IMR-90 (cell line): Measurements from ENCODE around the gene PTPRK. TPM values are rescaled to one million over a fixed set of nuclear protein-coding genes. Genes with fewer than 3 reads are reported as not detected.

Experiments used
- ATAC-seq: fragments of 200-7000 bp; cut with Tn5 transposase; 2 replicates; pipeline ENCODE4 v1.9.1; 2020; ENCODE audit warnings: low read depth, mild to moderate bottlenecking, moderate library complexity
- BruUV-seq: library from RNA; stranded (reverse); fragments of 400-500 nt; replicated peaks from 2 replicates; lab custom pipeline; 2021; lab: Mats Ljungman, UMichigan
- CTCF ChIA-PET: fragments of 300-600 bp; formaldehyde crosslinking; extraction: SDS; loops from one replicate; lab custom pipeline; 2021; ENCODE audit warnings: antibody characterized with exemption; lab: Yijun Ruan, JAX
- POLR2A ChIA-PET: fragments of 300-600 bp; sonication (Branson Sonifier 250); formaldehyde crosslinking; loops from one replicate; lab custom pipeline; 2022; ENCODE audit warnings: antibody characterized with exemption; ENCODE audit not compliant: unreplicated experiment; lab: Charles Lee
- DNase-seq: peaks from one replicate; pipeline ENCODE4 v3.0.0; 2013
- H2AFZ ChIP-seq: replicated peaks from 2 replicates; pipeline ENCODE3; 2013; ENCODE audit warnings: low read length, mild to moderate bottlenecking; ENCODE audit not compliant: poor library complexity
- H2AK5ac ChIP-seq: 2 replicates; pipeline ENCODE4 v1.6.1; 2013; ENCODE audit warnings: low read depth, low read length, inconsistent platforms
- H2AK9ac ChIP-seq: replicated peaks from 2 replicates; pipeline ENCODE3; 2013; ENCODE audit warnings: mild to moderate bottlenecking, low read depth, low read length, moderate library complexity; ENCODE audit not compliant: poor library complexity
- H2BK120ac ChIP-seq: 2 replicates; pipeline ENCODE4 v1.6.1; 2013; ENCODE audit warnings: low read depth, low read length, inconsistent platforms
- H2BK15ac ChIP-seq: 3 replicates; pipeline ENCODE4 v1.6.1; 2013; ENCODE audit warnings: low read depth, low read length, inconsistent platforms
- H2BK20ac ChIP-seq: 2 replicates; pipeline ENCODE4 v1.6.1; 2013; ENCODE audit warnings: low read depth, mild to moderate bottlenecking, inconsistent platforms, low read length, moderate library complexity
- H2BK5ac ChIP-seq: 2 replicates; pipeline ENCODE4 v1.6.1; 2013; ENCODE audit warnings: mild to moderate bottlenecking, low read depth, low read length, inconsistent platforms; ENCODE audit not compliant: poor library complexity, severe bottlenecking
- H3K14ac ChIP-seq: replicated peaks from 2 replicates; pipeline ENCODE4 v1.6.1; 2013; ENCODE audit warnings: low read depth, low read length, inconsistent platforms
- H3K18ac ChIP-seq: 2 replicates; pipeline ENCODE4 v1.6.1; 2013; ENCODE audit warnings: low read depth, low read length, control low read depth
- H3K23ac ChIP-seq: 2 replicates; pipeline ENCODE4 v1.6.1; 2013; ENCODE audit warnings: low read depth, low read length, inconsistent platforms
- H3K27ac ChIP-seq: 2 replicates; pipeline ENCODE4 v1.5.1; 2013; ENCODE audit warnings: mild to moderate bottlenecking, control low read depth, low read length; ENCODE audit not compliant: insufficient read depth
- H3K27me3 ChIP-seq: 2 replicates; pipeline ENCODE4 v1.6.1; 2013; ENCODE audit warnings: low read length; ENCODE audit not compliant: control insufficient read depth, insufficient read depth
- H3K36me3 ChIP-seq: 2 replicates; pipeline ENCODE4 v1.6.1; 2013; ENCODE audit warnings: low read length, mixed read lengths; ENCODE audit not compliant: control insufficient read depth, insufficient read depth
- H3K4ac ChIP-seq: 2 replicates; pipeline ENCODE4 v1.6.1; 2013; ENCODE audit warnings: low read depth, low read length, inconsistent platforms
- H3K4me1 ChIP-seq: 2 replicates; pipeline ENCODE4 v1.6.1; 2013; ENCODE audit warnings: low read length, mixed read lengths; ENCODE audit not compliant: control insufficient read depth, insufficient read depth
- H3K4me2 ChIP-seq: 2 replicates; pipeline ENCODE4 v1.6.1; 2013; ENCODE audit warnings: low read depth, mild to moderate bottlenecking, control low read depth, low read length, moderate library complexity
- H3K4me3 ChIP-seq: 2 replicates; pipeline ENCODE4 v1.5.1; 2013; ENCODE audit warnings: low read depth, mild to moderate bottlenecking, control low read depth, low read length, moderate library complexity; ENCODE audit not compliant: insufficient read depth
- H3K56ac ChIP-seq: 2 replicates; pipeline ENCODE4 v1.6.1; 2013; ENCODE audit warnings: low read length, inconsistent platforms; ENCODE audit not compliant: insufficient read depth; ENCODE audit errors: extremely low read depth
- H3K79me1 ChIP-seq, 2 experiments: 2 replicates each; pipeline ENCODE4 v1.6.1; 2013; ENCODE audit warnings: low read length in 2 of 2, inconsistent platforms in 1 of 2, low read depth in 1 of 2
- H3K9ac ChIP-seq: 2 replicates; pipeline ENCODE4 v1.6.1; 2013; ENCODE audit warnings: low read depth, low read length, control low read depth
- H3K9me1 ChIP-seq: 2 replicates; pipeline ENCODE4 v1.6.1; 2013; ENCODE audit warnings: low read length, inconsistent platforms; ENCODE audit not compliant: insufficient read depth
- H3K9me3 ChIP-seq: 2 replicates; pipeline ENCODE4 v1.6.1; 2013; ENCODE audit warnings: low read length; ENCODE audit not compliant: control insufficient read depth, insufficient read depth
- H4K20me1 ChIP-seq: 2 replicates; pipeline ENCODE4 v1.6.1; 2013; ENCODE audit warnings: low read length, inconsistent platforms; ENCODE audit not compliant: insufficient read depth
- H4K5ac ChIP-seq: 2 replicates; pipeline ENCODE4 v1.6.1; 2013; ENCODE audit warnings: mild to moderate bottlenecking, low read depth, low read length, control low read depth
- H4K8ac ChIP-seq, 2 experiments: 2 replicates each; pipeline ENCODE4 v1.6.1; 2013; ENCODE audit warnings: low read depth in 2 of 2, low read length in 2 of 2, control low read depth in 1 of 2, inconsistent platforms in 1 of 2
- H4K91ac ChIP-seq: 2 replicates; pipeline ENCODE4 v1.6.1; 2013; ENCODE audit warnings: low read depth, low read length, inconsistent platforms; ENCODE audit not compliant: insufficient read depth
- CTCF ChIP-seq: conservative IDR thresholded peaks from 2 replicates; pipeline ENCODE4 v1.5.1; 2012; ENCODE audit warnings: mild to moderate bottlenecking, low read depth, low read length, improper control_type of control experiment
- MAFK ChIP-seq: IDR thresholded peaks from 2 replicates; pipeline ENCODE4 v1.6.1; 2012; ENCODE audit warnings: low read depth, low read length, improper control_type of control experiment
- MXI1 ChIP-seq: IDR thresholded peaks from 2 replicates; pipeline ENCODE4 v1.6.1; 2012; ENCODE audit warnings: low read depth, mild to moderate bottlenecking, low read length, moderate library complexity, borderline replicate concordance
- RCOR1 ChIP-seq: IDR thresholded peaks from 2 replicates; pipeline ENCODE4 v1.6.1; 2012; ENCODE audit warnings: mild to moderate bottlenecking, low read length, improper control_type of control experiment; ENCODE audit not compliant: insufficient replicate concordance
- WGBS, 2 experiments: methylation state at CpG; one replicate each; pipeline versions ENCODE4 v1.1.5 to v1.1.7; 2013; ENCODE audit warnings: missing lambda C conversion rate in 2 of 2; ENCODE audit not compliant: insufficient read length in 1 of 2; ENCODE audit errors: extremely low coverage in 2 of 2; 5-methylcytosine and 5-hydroxymethylcytosine counted together
- dilution Hi-C: fragments of 300-500 bp; cut with HindIII; formaldehyde crosslinking; loops from one replicate; pipeline ENCODE4 v1.14.3; 2018; ENCODE audit warnings: low sequenced_read_pairs; ENCODE audit not compliant: unreplicated experiment
- in situ Hi-C: fragments of 300-500 bp; cut with MboI; formaldehyde crosslinking; loops from 3 replicates; pipeline ENCODE4 v1.14.3; 2019; ENCODE audit warnings: low sequenced_read_pairs, inconsistent platforms, mixed read lengths
- intact Hi-C: fragments of 100-400 bp; cut with micrococcal nuclease; formaldehyde crosslinking; loops from 2 replicates; pipeline ENCODE4 v1.10.0; 2022
- polyA plus RNA-seq, 3 experiments: library from polyadenylated mRNA; depleted of rRNA; stranded (reverse); fragments of >200 nt; gene quantifications; 2 replicates each; pipeline ENCODE4 v1.2.3, GENCODE V29; 2012; ENCODE audit warnings: low replicate concordance in 1 of 3
- total RNA-seq: library from RNA; depleted of rRNA; stranded (reverse); fragments of >200 nt; gene quantifications from 2 replicates; pipeline ENCODE4 v1.2.3, GENCODE V29; 2012

The PTPRK gene
- total and polyA plus RNA-seq, 2 of the 4 experiments (the other 2 are of a cell fraction): 18.0 to 80.8 TPM

- TF ChIP-seq MXI1 (no peak), RCOR1 (no peak), MAFK (no peak), CTCF (no peak)
- CTCF ChIA-PET: no interaction called here
Observed at GRCh38 chr6:128339635-128340450, 180.6 kb downstream of the PTPRK start.

More at GRCh38 chr6:128339635-128340450, 180.6 kb downstream of the PTPRK start:
- H2BK15ac ChIP-seq: no peak overlapping the region
- H3K27me3 ChIP-seq: no peaks in the 10 kb centered on the region
- H3K4ac ChIP-seq: peak overlapping the region; percentile 38; the same call in 1 of the 2 replicates
- peak overlapping the region; percentile 65; the same call in 1 of the 2 replicates for H2BK20ac ChIP-seq
- 0 out of 2 replicates have a peak overlapping the region, but pooled peaks have one; percentile 22 for H3K14ac ChIP-seq
- dilution Hi-C loops: no loop called here
- H4K5ac ChIP-seq: no peak overlapping the region; the same call in 1 of the 2 replicates
- WGBS, 2 experiments: no CpG with 5 or more reads among the region's 1 CpG
- intact Hi-C loops: loop anchor here (5.0 to 10.0 kb wide), 4 partner anchors 177 to 603 kb away; no protein-coding TSS in a partner anchor
- DNase-seq: peak; percentile 74
- BruUV-seq: no TSS peak
- peaks cover 14 to 48% of the 10 kb centered on the region in 2 experiments for H3K79me1 ChIP-seq
- no peak overlapping the region for H4K91ac ChIP-seq
- 0 out of 4 replicates have a peak overlapping the region, but pooled peaks of 1 of the 2 experiments have one; percentile 11 for H4K8ac ChIP-seq
- peak overlapping the region; percentile 39; the same call in 1 of the 2 replicates for H2BK120ac ChIP-seq
- H3K23ac ChIP-seq: peak overlapping the region; percentile 40; the same call in 1 of the 2 replicates
- no peaks in the 10 kb centered on the region for H3K9me3 ChIP-seq
- no peaks in the 10 kb centered on the region; the same call in 1 of the 2 replicates for H4K20me1 ChIP-seq
- H3K9ac ChIP-seq: no peak overlapping the region
- H3K4me3 ChIP-seq: no peak overlapping the region
- no peak overlapping the region for H2AFZ ChIP-seq
- H3K56ac ChIP-seq: no peak overlapping the region
- H3K18ac ChIP-seq: peak overlapping the region; percentile 79; the same call in 1 of the 2 replicates
- H3K27ac ChIP-seq: peak overlapping the region; percentile 58; the same call in 1 of the 2 replicates
- no peak overlapping the region for H2AK9ac ChIP-seq
- in situ Hi-C loops: loop anchor here (10.0 kb wide), 1 partner anchor 165 kb away; no protein-coding TSS in a partner anchor
- peaks cover 4% of the 10 kb centered on the region; the same call in 1 of the 2 replicates for H3K9me1 ChIP-seq
- peak; percentile 59 for ATAC-seq
- H3K4me2 ChIP-seq: peak overlapping the region; percentile 77; the same call in 1 of the 2 replicates
- peaks cover 9% of the 10 kb centered on the region for H3K4me1 ChIP-seq
- H2BK5ac ChIP-seq: peak overlapping the region; percentile 40
- POLR2A ChIA-PET: no interaction called here
- no peak overlapping the region for H2AK5ac ChIP-seq
- no peaks in the 10 kb centered on the region for H3K36me3 ChIP-seq
